HCT116 (cell line): ENCODE measurements around the gene THSD7B. TPM values are rescaled to one million over a fixed set of nuclear protein-coding genes. Genes with fewer than 3 reads are reported as not detected.
"Not testable (repeated sequence)": the region's sequence is repeated elsewhere in the genome, so short reads cannot be mapped to it uniquely, and the experiment has no call there.

Experiments
- ATAC-seq: fragments of 200-7000 bp; cut with Tn5 transposase; 2 replicates; pipeline ENCODE4 v1.9.1; 2020; ENCODE audit warnings: mild to moderate bottlenecking, moderate library complexity
- BruUV-seq: library from RNA; stranded (reverse); fragments of 400-500 nt; replicated peaks from 2 replicates; lab custom pipeline; 2021; lab: Mats Ljungman, UMichigan
- CTCF ChIA-PET: fragments of 300-600 bp; sonication (Branson Sonifier 250); formaldehyde crosslinking; loops from one replicate; lab custom pipeline; 2021; ENCODE audit warnings: antibody characterized with exemption; lab: Charles Lee
- POLR2A ChIA-PET: fragments of 300-600, 350-600 bp; sonication (Branson Sonifier 250); formaldehyde crosslinking; loops from one replicate; lab custom pipeline; 2021; ENCODE audit warnings: antibody characterized with exemption; lab: Charles Lee
- RAD21 ChIA-PET, 2 experiments: fragments of 300-600 bp; sonication (Branson Sonifier 250); formaldehyde crosslinking; loops; one replicate each; lab custom pipeline; 2023; ENCODE audit warnings: low total read pairs in 2 of 2; ENCODE audit not compliant: uncharacterized antibody in 2 of 2, unreplicated experiment in 2 of 2, low non-redundant PET in 1 of 2; lab: Charles Lee
- DNase-seq: peaks from one replicate; pipeline ENCODE4 v3.0.0-alpha.2; 2010; ENCODE audit warnings: low read depth, low spot score
- H2AFZ ChIP-seq: fragments of 200-600 bp; shearing (Covaris generic), sonication (generic); 2 replicates; pipeline ENCODE4 v1.6.1; 2017; ENCODE audit warnings: low read depth, mixed run types, mixed read lengths, antibody characterized with exemption, low read length; ENCODE audit not compliant: poor library complexity, severe bottlenecking
- H3K27ac ChIP-seq: 2 replicates; pipeline ENCODE4 v1.5.1; 2012; ENCODE audit warnings: low read depth, low read length
- H3K27me3 ChIP-seq: fragments of 200-600 bp; sonication (generic); 2 replicates; pipeline ENCODE4 v1.6.1; 2016; ENCODE audit warnings: mixed run types, low read length, mixed read lengths; ENCODE audit not compliant: insufficient read depth
- H3K36me3 ChIP-seq, 2 experiments: fragments of 200-500 bp in 1 of 2; fragments of 200-600 bp in 1 of 2; sonication (Bioruptor generic) in 1 of 2; sonication (generic) in 1 of 2; 2 replicates each; pipeline versions ENCODE4 v1.5.1 to v1.6.1; 2014 to 2016; ENCODE audit warnings: low read length in 2 of 2, inconsistent platforms in 1 of 2, mixed read lengths in 1 of 2, mixed run types in 1 of 2; ENCODE audit not compliant: insufficient read depth in 2 of 2, control insufficient read depth in 1 of 2
- H3K4me1 ChIP-seq, 2 experiments: fragments of 200-600 bp in 1 of 2; sonication (generic) in 1 of 2; 2 replicates each; pipeline versions ENCODE4 v1.5.1 to v1.6.1; 2012 to 2017; ENCODE audit warnings: low read length in 2 of 2, inconsistent platforms in 1 of 2, mild to moderate bottlenecking in 1 of 2, mixed read lengths in 1 of 2, mixed run types in 1 of 2, moderate library complexity in 1 of 2; ENCODE audit not compliant: insufficient read depth in 2 of 2, control insufficient read depth in 1 of 2
- H3K4me2 ChIP-seq: fragments of 200-600 bp; sonication (generic); 2 replicates; pipeline ENCODE4 v1.6.1; 2017; ENCODE audit warnings: mixed run types, low read length, mixed read lengths
- H3K4me3 ChIP-seq, 2 experiments: fragments of 200-600 bp in 1 of 2; sonication (generic) in 1 of 2; replicated peaks in 1 of 2; 2 replicates each; pipeline ENCODE4 v1.5.1; 2011 to 2016; ENCODE audit warnings: low read length in 2 of 2, control low read depth in 1 of 2, low read depth in 1 of 2, mild to moderate bottlenecking in 1 of 2, mixed read lengths in 1 of 2, mixed run types in 1 of 2
- H3K79me2 ChIP-seq: fragments of 200-600 bp; sonication (generic); 2 replicates; pipeline ENCODE4 v1.6.1; 2017; ENCODE audit warnings: mild to moderate bottlenecking, mixed run types, low read length, moderate library complexity, mixed read lengths; ENCODE audit not compliant: insufficient read depth
- H3K9ac ChIP-seq: fragments of 200-600 bp; sonication (generic); 2 replicates; pipeline ENCODE4 v1.6.1; 2016; ENCODE audit warnings: low read length, mixed read lengths
- H3K9me2 ChIP-seq: fragments of 200-600 bp; sonication (generic), shearing (Covaris generic); 2 replicates; pipeline ENCODE4 v1.6.1; 2017; ENCODE audit warnings: mixed run types, mild to moderate bottlenecking, moderate library complexity; ENCODE audit not compliant: insufficient read depth
- H3K9me3 ChIP-seq, 2 experiments: fragments of 200-500 bp in 1 of 2; fragments of 200-600 bp in 1 of 2; sonication (Bioruptor generic) in 1 of 2; sonication (generic) in 1 of 2; 2 replicates each; pipeline ENCODE4 v1.6.1; 2014 to 2017; ENCODE audit warnings: low read length in 2 of 2, mixed read lengths in 2 of 2, inconsistent platforms in 1 of 2, low read depth in 1 of 2, mild to moderate bottlenecking in 1 of 2, mixed run types in 1 of 2, moderate library complexity in 1 of 2; ENCODE audit not compliant: control insufficient read depth in 1 of 2, insufficient read depth in 1 of 2
- H4K20me1 ChIP-seq: fragments of 200-600 bp; sonication (generic), shearing (Covaris generic); 2 replicates; pipeline ENCODE4 v1.6.1; 2017; ENCODE audit warnings: mixed run types, mild to moderate bottlenecking, moderate library complexity; ENCODE audit not compliant: insufficient read depth
- CBX3 ChIP-seq: IDR thresholded peaks from 2 replicates; pipeline ENCODE4 v1.6.1; 2012; ENCODE audit warnings: low read depth
- EGR1 ChIP-seq: IDR thresholded peaks from 2 replicates; pipeline ENCODE4 v1.6.1; 2012; ENCODE audit warnings: low read depth
- ELF1 ChIP-seq: IDR thresholded peaks from 2 replicates; pipeline ENCODE4 v1.6.1; 2012; ENCODE audit warnings: low read depth, borderline replicate concordance
- EZH2phosphoT487 ChIP-seq: fragments of 200-600 bp; IDR thresholded peaks from 2 replicates; pipeline ENCODE4 v1.6.1; 2018; ENCODE audit warnings: antibody characterized with exemption, borderline replicate concordance
- SIN3A ChIP-seq: IDR thresholded peaks from 2 replicates; pipeline ENCODE4 v1.6.1; 2012; ENCODE audit warnings: low read depth
- SP1 ChIP-seq: IDR thresholded peaks from 2 replicates; pipeline ENCODE4 v1.6.1; 2012; ENCODE audit warnings: low read depth
- SRF ChIP-seq: IDR thresholded peaks from 2 replicates; pipeline ENCODE4 v1.6.1; 2012; ENCODE audit warnings: low read depth
- YY1 ChIP-seq: IDR thresholded peaks from 2 replicates; pipeline ENCODE4 v1.6.1; 2011; ENCODE audit warnings: low read length, low read depth, moderate library complexity, mild to moderate bottlenecking; ENCODE audit not compliant: insufficient replicate concordance; ENCODE audit errors: extremely low read depth
- ZFX ChIP-seq: fragments of 450-650 bp; IDR thresholded peaks from 2 replicates; pipeline ENCODE4 v1.6.1; 2017
- intact Hi-C: fragments of 100-400 bp; cut with micrococcal nuclease; formaldehyde crosslinking; loops from 2 replicates; pipeline ENCODE4 v1.10.0; 2022
- total RNA-seq: library from RNA; stranded (reverse); gene quantifications from one replicate; pipeline ENCODE4 v1.2.1, GENCODE V29; 2021; ENCODE audit not compliant: unreplicated experiment
- TF ChIP-seq, protein P1 (sequence below): IDR thresholded peaks from 2 replicates; pipeline ENCODE4 v1.6.1; 2011; ENCODE audit warnings: mild to moderate bottlenecking, low read length, moderate library complexity; ENCODE audit not compliant: insufficient replicate concordance; ENCODE audit errors: extremely low read depth
- TF ChIP-seq, protein P2 (sequence below): IDR thresholded peaks from 2 replicates; pipeline ENCODE4 v1.6.1; 2012

Gene THSD7B
- total RNA-seq, 1 experiment from 2014 or later = not detected

DNA sequence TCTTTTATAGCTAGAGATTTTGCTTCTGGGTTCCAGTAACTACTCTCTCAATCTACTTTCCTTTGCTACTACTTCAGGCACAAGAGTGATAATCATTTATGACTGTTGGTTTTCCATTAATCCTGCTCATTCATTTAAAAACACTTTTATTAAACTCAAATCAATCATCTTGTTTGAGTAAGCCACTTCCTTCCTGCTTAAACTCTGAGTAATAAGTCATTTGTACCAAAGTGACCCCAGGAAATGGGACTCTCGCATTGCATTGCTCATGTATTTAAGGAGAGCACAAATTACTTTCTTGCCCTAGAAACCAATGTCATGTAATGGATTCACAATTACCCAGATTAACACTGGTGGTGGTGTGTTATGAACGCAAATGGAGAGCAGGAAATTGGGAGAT, 928.2 kb downstream of the THSD7B start:
- ChIA-PET RAD21 (no interaction called here), POLR2A (no interaction called here), CTCF (no interaction called here)
- Histone ChIP-seq H3K4me3 (no peak overlapping the region), H3K79me2 (no peaks in the 10 kb centered on the region), H2AFZ (no peak overlapping the region), H3K27ac (no peak overlapping the region), H3K4me1 (no peaks in the 10 kb centered on the region), H4K20me1 (no peaks in the 10 kb centered on the region), H3K27me3 (no peaks in the 10 kb centered on the region), H3K4me2 (no peak overlapping the region), H3K36me3 (no peaks in the 10 kb centered on the region), H3K9me3 (no peaks in the 10 kb centered on the region), H3K9ac (no peak overlapping the region), H3K9me2 (no peaks in the 10 kb centered on the region)
- no peak for DNase-seq
- intact Hi-C loops = no loop called here
- no TSS peak for BruUV-seq
- no peak for TF ChIP-seq EZH2phosphoT487
- TF ChIP-seq, protein P1, sequence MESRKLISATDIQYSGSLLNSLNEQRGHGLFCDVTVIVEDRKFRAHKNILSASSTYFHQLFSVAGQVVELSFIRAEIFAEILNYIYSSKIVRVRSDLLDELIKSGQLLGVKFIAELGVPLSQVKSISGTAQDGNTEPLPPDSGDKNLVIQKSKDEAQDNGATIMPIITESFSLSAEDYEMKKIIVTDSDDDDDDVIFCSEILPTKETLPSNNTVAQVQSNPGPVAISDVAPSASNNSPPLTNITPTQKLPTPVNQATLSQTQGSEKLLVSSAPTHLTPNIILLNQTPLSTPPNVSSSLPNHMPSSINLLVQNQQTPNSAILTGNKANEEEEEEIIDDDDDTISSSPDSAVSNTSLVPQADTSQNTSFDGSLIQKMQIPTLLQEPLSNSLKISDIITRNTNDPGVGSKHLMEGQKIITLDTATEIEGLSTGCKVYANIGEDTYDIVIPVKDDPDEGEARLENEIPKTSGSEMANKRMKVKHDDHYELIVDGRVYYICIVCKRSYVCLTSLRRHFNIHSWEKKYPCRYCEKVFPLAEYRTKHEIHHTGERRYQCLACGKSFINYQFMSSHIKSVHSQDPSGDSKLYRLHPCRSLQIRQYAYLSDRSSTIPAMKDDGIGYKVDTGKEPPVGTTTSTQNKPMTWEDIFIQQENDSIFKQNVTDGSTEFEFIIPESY = no peak
- no peak for TF ChIP-seq SRF
- TF ChIP-seq SIN3A = no peak
- no peak for ATAC-seq

DNA sequence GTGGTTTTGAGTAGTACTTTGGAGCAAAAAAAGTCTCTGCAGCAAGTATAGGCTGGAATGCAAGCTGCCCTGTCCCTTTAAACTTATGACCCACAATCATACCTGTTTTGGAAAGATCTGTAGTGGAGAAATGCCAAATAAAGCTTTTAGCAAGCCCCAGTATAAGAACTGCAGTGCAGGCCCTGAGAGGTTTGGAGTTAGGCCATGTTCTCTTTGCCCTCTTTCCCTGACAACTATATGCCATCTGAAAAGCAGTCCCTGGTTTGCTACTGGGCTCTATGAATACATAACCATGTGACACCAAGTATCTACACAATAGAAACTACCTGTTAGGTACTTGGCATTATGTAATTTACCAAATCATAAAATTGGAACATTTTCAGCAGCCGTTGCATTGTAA, 931.6 kb downstream of the THSD7B start:
- no TSS peak for BruUV-seq
- Histone ChIP-seq H3K4me2 (no peak overlapping the region), H3K36me3 (no peaks in the 10 kb centered on the region), H3K9me2 (no peaks in the 10 kb centered on the region), H3K27ac (no peak overlapping the region), H4K20me1 (no peaks in the 10 kb centered on the region), H3K27me3 (no peaks in the 10 kb centered on the region), H3K9me3 (no peaks in the 10 kb centered on the region), H3K9ac (no peak overlapping the region), H3K79me2 (no peaks in the 10 kb centered on the region), H3K4me3 (no peak overlapping the region), H2AFZ (no peak overlapping the region), H3K4me1 (no peaks in the 10 kb centered on the region)
- ATAC-seq (no peak), DNase-seq (no peak)
- ChIA-PET RAD21 (no interaction called here), CTCF (no interaction called here), POLR2A (no interaction called here)
- TF ChIP-seq SP1 (no peak), SIN3A (no peak), ZFX (no peak), EGR1 (no peak), ELF1 (no peak), CBX3 (no peak), YY1 (no peak)
- TF ChIP-seq, protein P2, sequence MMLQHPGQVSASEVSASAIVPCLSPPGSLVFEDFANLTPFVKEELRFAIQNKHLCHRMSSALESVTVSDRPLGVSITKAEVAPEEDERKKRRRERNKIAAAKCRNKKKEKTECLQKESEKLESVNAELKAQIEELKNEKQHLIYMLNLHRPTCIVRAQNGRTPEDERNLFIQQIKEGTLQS = no peak
- intact Hi-C loops = no loop called here

DNA sequence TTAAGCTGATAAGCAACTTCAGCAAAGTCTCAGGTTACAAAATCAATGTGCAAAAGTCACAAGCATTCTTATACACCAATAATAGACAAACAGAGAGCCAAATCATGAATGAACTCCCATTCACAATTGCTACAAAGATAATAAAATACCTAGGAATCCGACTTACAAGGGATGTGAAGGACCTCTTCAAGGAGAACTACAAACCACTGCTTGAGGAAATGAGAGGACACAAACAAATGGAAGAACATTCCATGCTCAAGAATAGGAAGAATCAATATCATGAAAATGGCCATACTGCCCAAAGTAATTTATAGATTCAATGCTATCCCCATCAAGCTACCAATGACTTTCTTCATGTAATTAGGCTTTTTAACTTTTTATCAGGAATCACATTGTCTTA, 934.9 kb downstream of the THSD7B start:
- RAD21 ChIA-PET, DNase-seq, H3K9me3 ChIP-seq, H3K4me2 ChIP-seq, H3K79me2 ChIP-seq, H3K27ac ChIP-seq, H2AFZ ChIP-seq, intact Hi-C loops, BruUV-seq, H3K27me3 ChIP-seq, H3K36me3 ChIP-seq, ATAC-seq, H4K20me1 ChIP-seq, H3K9ac ChIP-seq, H3K4me3 ChIP-seq, POLR2A ChIA-PET, H3K4me1 ChIP-seq, CTCF ChIA-PET, H3K9me2 ChIP-seq: not testable (repeated sequence)
